ENCODE measurements around the gene GARIN6.

DNA sequence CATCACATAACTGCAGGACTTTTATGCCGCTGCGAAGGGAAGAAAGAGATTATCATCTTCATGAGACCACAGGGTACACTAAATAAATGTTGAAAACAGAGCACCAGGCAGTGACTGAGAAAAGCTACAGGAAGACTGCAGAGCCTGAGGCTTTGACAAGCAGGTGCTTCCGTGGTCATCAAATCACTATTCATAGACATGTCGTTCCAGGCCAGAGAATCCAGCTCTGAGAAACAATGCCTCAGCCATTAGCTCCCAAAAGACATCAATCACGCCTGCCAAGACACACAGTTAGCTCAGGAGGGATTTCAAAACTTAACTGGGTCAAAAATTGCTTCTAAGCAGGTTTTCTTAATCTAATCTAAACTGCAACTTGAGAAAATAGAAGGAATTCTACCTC lies 47.2 kb upstream of the GARIN6 start:
- TF ChIP-seq, protein P1, sequence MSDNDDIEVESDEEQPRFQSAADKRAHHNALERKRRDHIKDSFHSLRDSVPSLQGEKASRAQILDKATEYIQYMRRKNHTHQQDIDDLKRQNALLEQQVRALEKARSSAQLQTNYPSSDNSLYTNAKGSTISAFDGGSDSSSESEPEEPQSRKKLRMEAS (CRISPR knock-in tag; IDR thresholded peaks at IDR 0.05): no peak
- TF ChIP-seq SOX15 (CRISPR knock-in tag; IDR thresholded peaks at IDR 0.05) (no peak), FOXP1 (CRISPR knock-in tag; IDR thresholded peaks at IDR 0.05; ENCODE audit: borderline replicate concordance) (no peak), NR2C2 (CRISPR knock-in tag; IDR thresholded peaks at IDR 0.05) (no peak), IRF2 (CRISPR knock-in tag; IDR thresholded peaks at IDR 0.05; ENCODE audit: borderline replicate concordance, low read depth) (no peak), TEAD1 (CRISPR knock-in tag; IDR thresholded peaks at IDR 0.05) (no peak), MYBL2 (CRISPR knock-in tag; IDR thresholded peaks at IDR 0.05) (no peak), JAZF1 (CRISPR knock-in tag; IDR thresholded peaks at IDR 0.05) (no peak), CREB1 (CRISPR knock-in tag; IDR thresholded peaks at IDR 0.05) (no peak), ELF4 (CRISPR knock-in tag; IDR thresholded peaks at IDR 0.05; ENCODE audit: low read depth) (no peak), ZBTB21 (CRISPR knock-in tag; IDR thresholded peaks at IDR 0.05; ENCODE audit: borderline replicate concordance) (no peak), SMAD3 (CRISPR knock-in tag; IDR thresholded peaks at IDR 0.05; ENCODE audit: borderline replicate concordance) (no peak)
- TF ChIP-seq, protein P2, sequence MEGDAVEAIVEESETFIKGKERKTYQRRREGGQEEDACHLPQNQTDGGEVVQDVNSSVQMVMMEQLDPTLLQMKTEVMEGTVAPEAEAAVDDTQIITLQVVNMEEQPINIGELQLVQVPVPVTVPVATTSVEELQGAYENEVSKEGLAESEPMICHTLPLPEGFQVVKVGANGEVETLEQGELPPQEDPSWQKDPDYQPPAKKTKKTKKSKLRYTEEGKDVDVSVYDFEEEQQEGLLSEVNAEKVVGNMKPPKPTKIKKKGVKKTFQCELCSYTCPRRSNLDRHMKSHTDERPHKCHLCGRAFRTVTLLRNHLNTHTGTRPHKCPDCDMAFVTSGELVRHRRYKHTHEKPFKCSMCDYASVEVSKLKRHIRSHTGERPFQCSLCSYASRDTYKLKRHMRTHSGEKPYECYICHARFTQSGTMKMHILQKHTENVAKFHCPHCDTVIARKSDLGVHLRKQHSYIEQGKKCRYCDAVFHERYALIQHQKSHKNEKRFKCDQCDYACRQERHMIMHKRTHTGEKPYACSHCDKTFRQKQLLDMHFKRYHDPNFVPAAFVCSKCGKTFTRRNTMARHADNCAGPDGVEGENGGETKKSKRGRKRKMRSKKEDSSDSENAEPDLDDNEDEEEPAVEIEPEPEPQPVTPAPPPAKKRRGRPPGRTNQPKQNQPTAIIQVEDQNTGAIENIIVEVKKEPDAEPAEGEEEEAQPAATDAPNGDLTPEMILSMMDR (IDR thresholded peaks at IDR 0.05): no peak
- TF ChIP-seq, protein P3, sequence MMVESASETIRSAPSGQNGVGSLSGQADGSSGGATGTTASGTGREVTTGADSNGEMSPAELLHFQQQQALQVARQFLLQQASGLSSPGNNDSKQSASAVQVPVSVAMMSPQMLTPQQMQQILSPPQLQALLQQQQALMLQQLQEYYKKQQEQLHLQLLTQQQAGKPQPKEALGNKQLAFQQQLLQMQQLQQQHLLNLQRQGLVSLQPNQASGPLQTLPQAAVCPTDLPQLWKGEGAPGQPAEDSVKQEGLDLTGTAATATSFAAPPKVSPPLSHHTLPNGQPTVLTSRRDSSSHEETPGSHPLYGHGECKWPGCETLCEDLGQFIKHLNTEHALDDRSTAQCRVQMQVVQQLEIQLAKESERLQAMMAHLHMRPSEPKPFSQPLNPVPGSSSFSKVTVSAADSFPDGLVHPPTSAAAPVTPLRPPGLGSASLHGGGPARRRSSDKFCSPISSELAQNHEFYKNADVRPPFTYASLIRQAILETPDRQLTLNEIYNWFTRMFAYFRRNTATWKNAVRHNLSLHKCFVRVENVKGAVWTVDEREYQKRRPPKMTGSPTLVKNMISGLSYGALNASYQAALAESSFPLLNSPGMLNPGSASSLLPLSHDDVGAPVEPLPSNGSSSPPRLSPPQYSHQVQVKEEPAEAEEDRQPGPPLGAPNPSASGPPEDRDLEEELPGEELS (CRISPR knock-in tag; IDR thresholded peaks at IDR 0.05): no peak
